Activated T-cell treated with anti-CD3 and anti-CD28 coated beads, Interleukin-2, amount 50 U/mL, for 72 hours (primary cell): ENCODE data around the gene KLF8. TPM values are rescaled to one million over a fixed set of nuclear protein-coding genes. Genes with fewer than 3 reads are reported as not detected.
A peak's percentile ranks its signal among the peaks of the same experiment; 100 is the strongest.
"Not testable (repeated sequence)": the region's sequence is repeated elsewhere in the genome, so short reads cannot be mapped to it uniquely, and the experiment has no call there.

Source experiments
- ATAC-seq, 2 donors: fragments of 150-1000 bp; cut with Tn5 transposase; replicated peaks in 1 of 2; 2 replicates each; pipeline ENCODE4 v1.10.0; 2021; ENCODE audit warnings: moderate library complexity in 2 of 2, mild to moderate bottlenecking in 1 of 2
- DNase-seq, 2 donors: peaks; one replicate each; pipeline ENCODE4 v3.0.0; 2021 to 2022; ENCODE audit warnings: mixed read lengths in 1 of 2
- H3K27ac Mint-ChIP-seq: one replicate; pipeline ENCODE4 v1.8.0; 2022; ENCODE audit warnings: mild to moderate bottlenecking, moderate library complexity, mixed read lengths
- H3K27me3 Mint-ChIP-seq: one replicate; pipeline ENCODE4 v1.8.0; 2022; ENCODE audit warnings: low read depth, mixed read lengths
- H3K36me3 Mint-ChIP-seq, 2 donors: one replicate each; pipeline ENCODE4 v1.8.0; 2022; ENCODE audit warnings: mixed read lengths in 2 of 2, mild to moderate bottlenecking in 1 of 2; ENCODE audit not compliant: insufficient read depth in 2 of 2
- H3K4me1 Mint-ChIP-seq: one replicate; pipeline ENCODE4 v1.8.0; 2022; ENCODE audit warnings: low read depth, mixed read lengths
- H3K4me3 Mint-ChIP-seq, 2 donors: one replicate each; pipeline ENCODE4 v1.8.0; 2022; ENCODE audit warnings: mild to moderate bottlenecking in 2 of 2, mixed read lengths in 2 of 2, moderate library complexity in 2 of 2
- H3K9me3 Mint-ChIP-seq, 2 donors: one replicate each; pipeline ENCODE4 v1.8.0; 2022; ENCODE audit warnings: mixed read lengths in 2 of 2
- total RNA-seq, 2 donors: library from RNA; stranded (reverse); gene quantifications; one replicate each; pipeline ENCODE4 v1.2.3, GENCODE V29; 2022

KLF8 gene
- total RNA-seq, result 1 to 10 TPM; 5.0 to 6.3 TPM

GRCh38 chrX:56232221-56233082 is at the start of gene KLF8:
Gene KLF8 (plus strand): TSS chrX:56232356. CDS start chrX:56233335, 979 bp downstream.
- DNase-seq (peak; percentile 32 to 41), ATAC-seq (peak; percentile 82 to 86)
- Mint-ChIP-seq H3K27me3 (peaks cover 39% of the 10 kb centered on the region), H3K9me3 (no peaks in the 10 kb centered on the region), H3K27ac (no peak within 1 kb of the TSS), H3K36me3 (no peaks in the 10 kb centered on the region), H3K4me1 (peaks cover 9% of the 10 kb centered on the region), H3K4me3 (peak within 1 kb of the TSS; percentile 86 to 88)

GRCh38 chrX:56206945-56207344 is 25.2 kb upstream of the KLF8 start:
- not testable (repeated sequence) for H3K9me3 Mint-ChIP-seq, ATAC-seq, H3K36me3 Mint-ChIP-seq, H3K4me3 Mint-ChIP-seq, H3K4me1 Mint-ChIP-seq, DNase-seq, H3K27ac Mint-ChIP-seq
- H3K27me3 Mint-ChIP-seq, result peaks cover 12% of the 10 kb centered on the region

GRCh38 chrX:56211701-56212100 is 20.5 kb upstream of the KLF8 start:
- no peaks in the 10 kb centered on the region for H3K4me1 Mint-ChIP-seq
- DNase-seq, result no peak
- no peaks in the 10 kb centered on the region for H3K36me3 Mint-ChIP-seq
- H3K9me3 Mint-ChIP-seq, result no peaks in the 10 kb centered on the region
- no peak overlapping the region for H3K27ac Mint-ChIP-seq
- no peak overlapping the region for H3K4me3 Mint-ChIP-seq
- peaks cover 23% of the 10 kb centered on the region for H3K27me3 Mint-ChIP-seq
- no peak for ATAC-seq

GRCh38 chrX:56216332-56216731 is 15.8 kb upstream of the KLF8 start:
- no peak overlapping the region for H3K4me3 Mint-ChIP-seq
- no peak for DNase-seq
- ATAC-seq, result no peak
- no peak overlapping the region for H3K27ac Mint-ChIP-seq
- no peaks in the 10 kb centered on the region for H3K36me3 Mint-ChIP-seq
- no peaks in the 10 kb centered on the region for H3K4me1 Mint-ChIP-seq
- peaks cover 14% of the 10 kb centered on the region for H3K27me3 Mint-ChIP-seq
- H3K9me3 Mint-ChIP-seq, result no peaks in the 10 kb centered on the region

GRCh38 chrX:56219700-56220099 is 12.5 kb upstream of the KLF8 start:
- Mint-ChIP-seq H3K4me3 (no peak overlapping the region), H3K27me3 (peaks cover 14% of the 10 kb centered on the region), H3K27ac (no peak overlapping the region), H3K36me3 (no peaks in the 10 kb centered on the region), H3K4me1 (no peaks in the 10 kb centered on the region), H3K9me3 (no peaks in the 10 kb centered on the region)
- DNase-seq, result no peak
- no peak for ATAC-seq

GRCh38 chrX:56221101-56221500 is 11.1 kb upstream of the KLF8 start:
- DNase-seq (no peak), ATAC-seq (no peak)
- Mint-ChIP-seq H3K9me3 (no peaks in the 10 kb centered on the region), H3K27me3 (peaks cover 10% of the 10 kb centered on the region), H3K4me1 (no peaks in the 10 kb centered on the region), H3K4me3 (no peak overlapping the region), H3K36me3 (no peaks in the 10 kb centered on the region), H3K27ac (no peak overlapping the region)

- no peak for ATAC-seq
- Mint-ChIP-seq H3K4me1 (no peaks in the 10 kb centered on the region), H3K27ac (no peak overlapping the region)
Measured at GRCh38 chrX:56222473-56223000, 9.6 kb upstream of the KLF8 start.

GRCh38 chrX:56226980-56227379 is 5.2 kb upstream of the KLF8 start:
- H3K27me3 Mint-ChIP-seq, result peaks cover 19% of the 10 kb centered on the region
- no peaks in the 10 kb centered on the region for H3K36me3 Mint-ChIP-seq
- no peak overlapping the region for H3K4me3 Mint-ChIP-seq
- no peaks in the 10 kb centered on the region for H3K9me3 Mint-ChIP-seq
- H3K4me1 Mint-ChIP-seq, result no peaks in the 10 kb centered on the region
- no peak for DNase-seq
- no peak overlapping the region for H3K27ac Mint-ChIP-seq
- no peak for ATAC-seq

More at GRCh38 chrX:56222473-56223000, 9.6 kb upstream of the KLF8 start:
- DNase-seq, result no peak
- H3K4me3 Mint-ChIP-seq, result no peak overlapping the region
- no peaks in the 10 kb centered on the region for H3K27me3 Mint-ChIP-seq
- H3K9me3 Mint-ChIP-seq, result no peaks in the 10 kb centered on the region
- no peaks in the 10 kb centered on the region for H3K36me3 Mint-ChIP-seq

- no peak overlapping the region for H3K27ac Mint-ChIP-seq
Measured at GRCh38 chrX:56228914-56229313, 3.2 kb upstream of the KLF8 start.

GRCh38 chrX:56231537-56232090 is 542 bp upstream of the KLF8 start:
- peaks cover 9% of the 10 kb centered on the region for H3K4me1 Mint-ChIP-seq
- peak overlapping the region; percentile 49 to 86 for H3K4me3 Mint-ChIP-seq
- no peak for ATAC-seq

More at GRCh38 chrX:56228914-56229313, 3.2 kb upstream of the KLF8 start:
- H3K4me1 Mint-ChIP-seq, result no peaks in the 10 kb centered on the region
- H3K9me3 Mint-ChIP-seq, result no peaks in the 10 kb centered on the region
- no peak for ATAC-seq
- no peaks in the 10 kb centered on the region for H3K36me3 Mint-ChIP-seq
- peaks cover 27% of the 10 kb centered on the region for H3K27me3 Mint-ChIP-seq
- no peak overlapping the region for H3K4me3 Mint-ChIP-seq
- no peak for DNase-seq

GRCh38 chrX:56233100-56233499 is 944 bp downstream of the KLF8 start:
- DNase-seq (no peak), ATAC-seq (peak; percentile 33 to 39)
- H3K4me3 Mint-ChIP-seq, result peak overlapping the region; percentile 86 to 88
- peaks cover 39% of the 10 kb centered on the region for H3K27me3 Mint-ChIP-seq
- H3K36me3 Mint-ChIP-seq, result no peaks in the 10 kb centered on the region
- peaks cover 9% of the 10 kb centered on the region for H3K4me1 Mint-ChIP-seq
- H3K9me3 Mint-ChIP-seq, result no peaks in the 10 kb centered on the region
- no peak overlapping the region for H3K27ac Mint-ChIP-seq

More at GRCh38 chrX:56231537-56232090, 542 bp upstream of the KLF8 start:
- Mint-ChIP-seq H3K27ac (no peak overlapping the region), H3K36me3 (no peaks in the 10 kb centered on the region), H3K9me3 (no peaks in the 10 kb centered on the region), H3K27me3 (peaks cover 39% of the 10 kb centered on the region)
- DNase-seq, result no peak

GRCh38 chrX:56233682-56234081 is 1.5 kb downstream of the KLF8 start:
- ATAC-seq, result peak; percentile 62 to 68
- Mint-ChIP-seq H3K4me1 (peaks cover 9% of the 10 kb centered on the region), H3K36me3 (no peaks in the 10 kb centered on the region), H3K4me3 (peak overlapping the region; percentile 86 to 88), H3K27ac (no peak overlapping the region), H3K27me3 (peaks cover 38% of the 10 kb centered on the region), H3K9me3 (no peaks in the 10 kb centered on the region)
- peak in 1 of 2 donors; percentile 15 for DNase-seq

GRCh38 chrX:56248492-56248891 is 16.3 kb downstream of the KLF8 start:
- no peak overlapping the region for H3K4me3 Mint-ChIP-seq
- ATAC-seq (peak; percentile 33 to 63), DNase-seq (peak; percentile 55 to 59)
- H3K4me1 Mint-ChIP-seq, result no peaks in the 10 kb centered on the region
- H3K27ac Mint-ChIP-seq, result no peak overlapping the region
- no peaks in the 10 kb centered on the region for H3K36me3 Mint-ChIP-seq
- no peaks in the 10 kb centered on the region for H3K9me3 Mint-ChIP-seq
- H3K27me3 Mint-ChIP-seq, result no peaks in the 10 kb centered on the region
